ENCODE results near the gene ZKSCAN2.

Gene ZKSCAN2

GRCh38 chr16:25228372-25228771 is 29.3 kb downstream of the ZKSCAN2 start:
- H3K4me3 ChIP-seq (ENCODE audit: low read depth, low read length): no peak overlapping the region
- no peak for DNase-seq (ENCODE audit: low read depth)
- TF ChIP-seq, protein P1, sequence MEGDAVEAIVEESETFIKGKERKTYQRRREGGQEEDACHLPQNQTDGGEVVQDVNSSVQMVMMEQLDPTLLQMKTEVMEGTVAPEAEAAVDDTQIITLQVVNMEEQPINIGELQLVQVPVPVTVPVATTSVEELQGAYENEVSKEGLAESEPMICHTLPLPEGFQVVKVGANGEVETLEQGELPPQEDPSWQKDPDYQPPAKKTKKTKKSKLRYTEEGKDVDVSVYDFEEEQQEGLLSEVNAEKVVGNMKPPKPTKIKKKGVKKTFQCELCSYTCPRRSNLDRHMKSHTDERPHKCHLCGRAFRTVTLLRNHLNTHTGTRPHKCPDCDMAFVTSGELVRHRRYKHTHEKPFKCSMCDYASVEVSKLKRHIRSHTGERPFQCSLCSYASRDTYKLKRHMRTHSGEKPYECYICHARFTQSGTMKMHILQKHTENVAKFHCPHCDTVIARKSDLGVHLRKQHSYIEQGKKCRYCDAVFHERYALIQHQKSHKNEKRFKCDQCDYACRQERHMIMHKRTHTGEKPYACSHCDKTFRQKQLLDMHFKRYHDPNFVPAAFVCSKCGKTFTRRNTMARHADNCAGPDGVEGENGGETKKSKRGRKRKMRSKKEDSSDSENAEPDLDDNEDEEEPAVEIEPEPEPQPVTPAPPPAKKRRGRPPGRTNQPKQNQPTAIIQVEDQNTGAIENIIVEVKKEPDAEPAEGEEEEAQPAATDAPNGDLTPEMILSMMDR (IDR thresholded peaks at IDR 0.05; ENCODE audit: insufficient read depth, low read depth, low read length, missing control alignments): no peak

- no peak for DNase-seq (ENCODE audit: low read depth)
- TF ChIP-seq, protein P1 (IDR thresholded peaks at IDR 0.05; ENCODE audit: insufficient read depth, low read depth, low read length, missing control alignments): no peak
- no peak overlapping the region for H3K4me3 ChIP-seq (ENCODE audit: low read depth, low read length)
Observed at GRCh38 chr16:25224731-25225319, 32.8 kb downstream of the ZKSCAN2 start.

- no peak for DNase-seq (ENCODE audit: low read depth)
- H3K4me3 ChIP-seq (ENCODE audit: low read depth, low read length): no peak overlapping the region
- TF ChIP-seq, protein P1 (IDR thresholded peaks at IDR 0.05; ENCODE audit: insufficient read depth, low read depth, low read length, missing control alignments): no peak
Observed at GRCh38 chr16:25223964-25224363, 33.7 kb downstream of the ZKSCAN2 start.

- no peak for DNase-seq (ENCODE audit: low read depth)
- TF ChIP-seq, protein P1 (IDR thresholded peaks at IDR 0.05; ENCODE audit: insufficient read depth, low read depth, low read length, missing control alignments): no peak
- no peak overlapping the region for H3K4me3 ChIP-seq (ENCODE audit: low read depth, low read length)
Observed at GRCh38 chr16:25222959-25223358, 34.7 kb downstream of the ZKSCAN2 start.

DNA sequence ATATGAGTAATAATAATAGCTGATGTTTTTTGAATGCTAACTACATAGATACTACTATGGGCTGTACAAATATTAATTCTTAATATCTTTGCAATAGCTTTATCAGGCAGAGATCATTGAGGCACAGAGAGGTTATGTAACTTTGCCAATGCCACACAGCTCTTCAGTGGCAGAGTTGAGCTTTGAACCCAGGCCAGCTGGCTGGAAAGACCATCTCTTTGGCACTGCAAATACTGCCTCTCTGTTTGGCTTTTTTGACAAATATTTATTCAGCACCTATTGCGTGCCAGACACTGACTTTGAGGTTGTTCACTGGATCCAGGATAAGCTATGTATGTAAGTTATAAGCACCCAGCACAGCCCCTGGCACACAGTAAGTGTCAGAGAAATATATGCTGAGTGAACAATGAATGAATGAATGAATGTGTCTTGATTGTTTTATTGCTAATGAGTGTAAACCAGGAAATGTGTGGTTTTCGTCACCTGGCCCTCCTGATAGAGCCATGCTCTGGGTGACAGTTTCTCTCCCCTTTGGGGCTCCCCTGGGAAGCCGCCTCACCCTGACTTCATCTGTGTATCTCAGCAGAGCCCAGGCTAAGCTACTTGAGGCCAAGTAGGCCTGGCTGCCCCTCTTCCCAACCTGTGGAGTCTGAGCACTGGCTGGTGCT is 38.4 kb downstream of the ZKSCAN2 start:
- no peak for DNase-seq (ENCODE audit: low read depth)
- TF ChIP-seq, protein P1 (IDR thresholded peaks at IDR 0.05; ENCODE audit: insufficient read depth, low read depth, low read length, missing control alignments): no peak

DNA sequence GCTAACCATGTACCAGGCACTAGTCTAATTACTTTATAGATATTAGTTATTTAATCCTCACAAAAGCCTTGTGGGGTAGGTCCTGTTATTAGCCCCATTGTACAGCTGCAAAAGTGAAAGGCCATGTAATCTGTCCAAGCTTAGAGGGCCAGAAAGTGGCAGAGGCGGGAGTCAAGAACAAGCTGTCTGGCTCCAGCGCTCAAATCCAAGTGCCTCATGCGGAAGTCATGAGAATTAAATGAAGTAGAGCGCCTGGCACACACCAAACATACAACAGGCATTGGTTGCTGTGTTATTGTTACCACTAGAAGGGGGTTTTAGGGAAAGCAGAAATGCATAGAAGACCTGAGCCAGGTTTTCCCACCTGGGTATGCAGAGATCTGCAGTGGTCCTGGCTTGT is 39.7 kb downstream of the ZKSCAN2 start:
- no peak for DNase-seq (ENCODE audit: low read depth)
- TF ChIP-seq, protein P1 (IDR thresholded peaks at IDR 0.05; ENCODE audit: insufficient read depth, low read depth, low read length, missing control alignments): no peak
- no peak overlapping the region for H3K4me3 ChIP-seq (ENCODE audit: low read depth, low read length)

More for the DNA sequence above, 38.4 kb downstream of the ZKSCAN2 start:
- H3K4me3 ChIP-seq (ENCODE audit: low read depth, low read length): no peak overlapping the region

GRCh38 chr16:25217112-25217511 is 40.5 kb downstream of the ZKSCAN2 start:
- H3K4me3 ChIP-seq (ENCODE audit: low read depth, low read length): no peak overlapping the region

More at GRCh38 chr16:25217112-25217511, 40.5 kb downstream of the ZKSCAN2 start:
- TF ChIP-seq, protein P1 (IDR thresholded peaks at IDR 0.05; ENCODE audit: insufficient read depth, low read depth, low read length, missing control alignments): no peak
- DNase-seq (ENCODE audit: low read depth): no peak

Data from GM12865 (cell line).